Measurements from ENCODE around the gene NBAS.

Gene NBAS

DNA sequence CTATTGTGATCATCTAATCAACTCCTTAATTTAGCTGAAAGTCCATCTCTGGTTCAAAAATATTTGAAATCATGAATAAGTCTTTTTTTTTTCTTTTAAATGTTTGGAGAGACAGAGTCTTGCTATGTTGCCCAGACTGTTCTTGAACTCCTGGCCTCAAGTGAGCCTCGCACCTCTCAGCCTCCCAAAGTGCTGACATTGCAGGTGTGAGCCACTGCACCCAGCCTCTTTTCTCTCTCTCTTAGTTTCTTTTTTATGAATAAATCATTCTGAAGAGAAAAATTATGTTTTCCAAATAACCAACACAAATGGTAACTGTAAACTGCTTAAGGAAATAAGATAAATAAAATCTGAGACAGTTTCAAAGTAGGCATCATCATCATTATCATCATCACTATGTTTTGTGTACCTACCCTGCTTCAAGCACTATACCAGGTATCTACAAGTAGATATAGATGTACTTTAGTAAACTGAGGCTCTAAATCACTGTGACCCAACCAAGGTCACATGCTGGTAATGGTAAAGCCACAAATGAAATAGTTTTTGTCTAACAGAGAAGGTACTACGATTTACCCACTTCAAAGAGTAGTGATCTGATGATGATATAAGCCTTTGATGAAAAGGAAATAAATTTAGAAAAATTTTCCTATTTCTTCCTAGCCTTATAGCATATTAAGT, 5.0 kb upstream of the NBAS start:
- no peak for DNase-seq (ENCODE audit: low read depth)
- H3K4me3 ChIP-seq (ENCODE audit: control insufficient read depth, low read depth, low read length) = no peak overlapping the region
- no peak for TF ChIP-seq CTCF (conservative IDR thresholded peaks at IDR 0.05; ENCODE audit: control insufficient read depth, insufficient read depth, low read depth, low read length)

DNA sequence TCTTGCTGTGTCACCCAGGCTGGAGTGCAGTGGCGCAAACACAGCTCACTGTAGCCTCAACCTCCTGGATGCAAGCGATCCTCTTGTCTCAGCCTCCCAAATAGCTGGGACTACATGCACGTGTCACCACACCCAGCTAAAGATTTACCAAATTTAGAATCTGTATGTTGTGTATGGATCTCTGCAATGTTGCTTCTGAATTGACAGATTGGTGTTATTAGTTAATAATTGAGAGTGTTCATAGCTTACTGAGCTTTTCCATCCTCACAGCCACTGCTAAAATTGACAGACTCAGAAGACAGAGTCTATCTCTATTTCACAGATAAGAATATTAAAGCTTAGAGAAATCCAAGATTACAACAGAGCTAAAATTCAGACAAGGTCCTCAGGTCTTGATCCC, 4.3 kb upstream of the NBAS start:
- no peak for DNase-seq (ENCODE audit: low read depth)
- TF ChIP-seq CTCF (conservative IDR thresholded peaks at IDR 0.05; ENCODE audit: control insufficient read depth, insufficient read depth, low read depth, low read length) = no peak

GRCh38 chr2:15563227-15564100, 2.3 kb upstream of the NBAS start:
- H3K4me3 ChIP-seq (ENCODE audit: control insufficient read depth, low read depth, low read length) = no peak overlapping the region
- TF ChIP-seq CTCF (conservative IDR thresholded peaks at IDR 0.05; ENCODE audit: control insufficient read depth, insufficient read depth, low read depth, low read length) = no peak
- DNase-seq (ENCODE audit: low read depth) = no peak

More for the DNA sequence above, 4.3 kb upstream of the NBAS start:
- H3K4me3 ChIP-seq (ENCODE audit: control insufficient read depth, low read depth, low read length) = no peak overlapping the region

DNA sequence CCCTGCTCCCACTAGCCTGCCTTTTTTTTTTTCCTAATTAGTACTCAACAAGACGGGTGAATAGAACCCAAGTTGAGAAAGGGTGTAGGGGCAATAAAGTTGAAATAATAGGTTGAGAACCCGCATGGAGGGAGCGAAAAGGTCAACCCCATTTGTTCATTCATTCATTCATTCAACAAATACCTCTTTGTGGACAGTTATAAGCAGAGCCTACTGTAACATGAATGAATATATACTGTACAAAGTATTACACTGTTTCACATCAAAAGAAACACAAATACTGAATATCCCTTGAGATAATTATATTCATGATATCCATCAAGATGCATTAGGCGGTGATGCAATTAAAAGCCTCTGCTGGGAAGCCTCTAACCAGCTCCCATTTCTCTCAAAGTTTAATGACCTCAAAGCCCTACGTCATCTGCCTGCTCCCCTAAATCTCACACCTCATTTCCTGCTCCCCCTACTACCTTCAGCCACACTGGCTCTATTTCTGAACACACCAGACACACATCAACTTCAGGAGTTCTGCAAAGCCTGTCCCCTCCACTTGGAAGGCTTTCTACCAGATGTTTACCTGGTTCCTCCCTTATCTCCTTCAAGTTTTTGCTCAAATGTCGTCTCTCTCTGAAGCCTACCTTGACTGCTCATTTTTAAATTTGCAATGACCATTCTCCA, 1.4 kb upstream of the NBAS start:
- DNase-seq (ENCODE audit: low read depth) = no peak
- TF ChIP-seq CTCF (conservative IDR thresholded peaks at IDR 0.05; ENCODE audit: control insufficient read depth, insufficient read depth, low read depth, low read length) = no peak
- no peak overlapping the region for H3K4me3 ChIP-seq (ENCODE audit: control insufficient read depth, low read depth, low read length)

DNA sequence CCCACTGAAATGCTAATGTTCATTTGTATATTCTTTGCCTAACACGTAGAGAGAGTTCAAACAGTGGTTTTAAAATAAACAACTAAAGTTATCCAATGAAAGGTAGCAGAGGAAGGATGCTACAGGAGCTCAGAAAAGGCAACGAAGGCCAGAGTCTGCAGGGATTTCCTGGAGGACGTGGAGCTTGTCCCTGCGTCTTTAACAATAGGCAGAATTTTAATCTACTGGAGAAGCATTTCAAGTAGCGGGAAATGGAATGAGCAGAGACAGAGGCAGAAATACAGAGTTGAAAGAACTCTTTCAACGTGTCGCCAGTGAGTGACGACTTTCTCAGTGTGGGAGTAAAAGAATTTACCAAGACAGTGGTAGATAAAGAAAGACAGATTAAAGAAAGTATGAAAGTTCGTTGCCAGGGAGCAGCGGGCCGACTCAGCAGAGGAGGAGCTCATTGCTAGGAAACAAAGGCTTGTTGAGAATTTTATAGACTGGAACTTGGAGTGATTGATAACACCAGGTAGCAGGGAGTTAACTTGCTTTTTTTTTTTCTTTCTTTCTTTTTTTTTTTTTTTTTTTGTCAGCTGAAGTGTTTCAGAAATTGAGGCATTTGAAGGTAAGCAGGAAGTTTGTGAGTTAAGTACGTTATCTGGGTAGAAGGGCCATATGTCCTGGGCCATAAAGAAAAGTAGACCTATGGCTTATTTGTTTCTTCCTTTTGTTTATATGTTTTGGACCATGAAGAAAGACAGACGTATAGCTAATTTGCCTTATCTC, 625 bp upstream of the NBAS start:
- peak overlapping the region; percentile 85 for H3K4me3 ChIP-seq (ENCODE audit: control insufficient read depth, low read depth, low read length)
- no peak for TF ChIP-seq CTCF (conservative IDR thresholded peaks at IDR 0.05; ENCODE audit: control insufficient read depth, insufficient read depth, low read depth, low read length)
- peak; percentile 43 for DNase-seq (ENCODE audit: low read depth)
